Measurements from ENCODE around the gene NSUN4.

The NSUN4 gene

GRCh38 chr1:46340404-46341221, at the start of gene NSUN4:
TSS of gene NSUN4 (plus strand) at chr1:46340807. CDS start at chr1:46340827, 20 bp downstream.
- Histone ChIP-seq H3K9me3 (no peaks in the 10 kb centered on the region), H3K4me3 (ENCODE audit: low read depth in 1 of 2, low read length in 1 of 2) (peak within 1 kb of the TSS; percentile 91)

DNA sequence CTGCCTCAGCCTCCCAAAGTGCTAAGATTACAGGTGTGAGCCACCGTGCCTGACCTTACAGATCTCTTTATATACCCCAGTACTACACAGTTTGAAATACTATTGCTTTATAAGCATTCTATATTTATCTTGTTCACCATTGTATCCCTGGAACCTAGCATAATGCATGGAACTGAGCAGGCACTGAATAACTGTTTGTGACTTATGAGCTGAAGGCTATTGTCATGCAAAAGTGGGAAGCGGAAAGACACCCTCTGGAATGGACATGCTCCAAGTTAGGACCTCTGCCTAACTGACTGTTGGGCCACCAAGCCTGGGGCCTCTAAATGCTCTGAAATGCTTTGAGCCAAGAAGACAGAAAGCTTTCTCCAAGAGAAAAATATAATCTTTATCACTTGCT, 45.3 kb upstream of the NSUN4 start:
- TF ChIP-seq, protein P1, sequence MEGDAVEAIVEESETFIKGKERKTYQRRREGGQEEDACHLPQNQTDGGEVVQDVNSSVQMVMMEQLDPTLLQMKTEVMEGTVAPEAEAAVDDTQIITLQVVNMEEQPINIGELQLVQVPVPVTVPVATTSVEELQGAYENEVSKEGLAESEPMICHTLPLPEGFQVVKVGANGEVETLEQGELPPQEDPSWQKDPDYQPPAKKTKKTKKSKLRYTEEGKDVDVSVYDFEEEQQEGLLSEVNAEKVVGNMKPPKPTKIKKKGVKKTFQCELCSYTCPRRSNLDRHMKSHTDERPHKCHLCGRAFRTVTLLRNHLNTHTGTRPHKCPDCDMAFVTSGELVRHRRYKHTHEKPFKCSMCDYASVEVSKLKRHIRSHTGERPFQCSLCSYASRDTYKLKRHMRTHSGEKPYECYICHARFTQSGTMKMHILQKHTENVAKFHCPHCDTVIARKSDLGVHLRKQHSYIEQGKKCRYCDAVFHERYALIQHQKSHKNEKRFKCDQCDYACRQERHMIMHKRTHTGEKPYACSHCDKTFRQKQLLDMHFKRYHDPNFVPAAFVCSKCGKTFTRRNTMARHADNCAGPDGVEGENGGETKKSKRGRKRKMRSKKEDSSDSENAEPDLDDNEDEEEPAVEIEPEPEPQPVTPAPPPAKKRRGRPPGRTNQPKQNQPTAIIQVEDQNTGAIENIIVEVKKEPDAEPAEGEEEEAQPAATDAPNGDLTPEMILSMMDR (IDR thresholded peaks at IDR 0.05): no peak
- peaks cover 0 to 3% of the 10 kb centered on the region in 2 experiments for H3K4me1 ChIP-seq (ENCODE audit: control insufficient read depth in 1 of 2, insufficient read depth in 1 of 2, low read depth in 1 of 2, low read length in 1 of 2)
- H3K4me3 ChIP-seq (ENCODE audit: low read depth in 1 of 2, low read length in 1 of 2): no peak overlapping the region
- H3K9me3 ChIP-seq: no peaks in the 10 kb centered on the region
- no peak overlapping the region for H3K27ac ChIP-seq
- H3K36me3 ChIP-seq: peaks cover 37% of the 10 kb centered on the region
- H3K27me3 ChIP-seq: no peaks in the 10 kb centered on the region

More at GRCh38 chr1:46340404-46341221, at the start of gene NSUN4:
- Histone ChIP-seq H3K27me3 (no peaks in the 10 kb centered on the region), H3K4me1 (ENCODE audit: control insufficient read depth in 1 of 2, insufficient read depth in 1 of 2, low read depth in 1 of 2, low read length in 1 of 2) (peaks cover 10 to 17% of the 10 kb centered on the region in 2 experiments), H3K27ac (peak within 1 kb of the TSS; percentile 92), H3K36me3 (no peaks in the 10 kb centered on the region)
- TF ChIP-seq, protein P1 (IDR thresholded peaks at IDR 0.05): peak; percentile 79

GRCh38 chr1:46298387-46298786, 42.2 kb upstream of the NSUN4 start:
- TF ChIP-seq, protein P1 (IDR thresholded peaks at IDR 0.05): no peak
- no peak overlapping the region for H3K27ac ChIP-seq
- peaks cover 37% of the 10 kb centered on the region for H3K36me3 ChIP-seq
- no peaks in the 10 kb centered on the region for H3K27me3 ChIP-seq
- no peaks in the 10 kb centered on the region for H3K9me3 ChIP-seq
- H3K4me1 ChIP-seq (ENCODE audit: control insufficient read depth in 1 of 2, insufficient read depth in 1 of 2, low read depth in 1 of 2, low read length in 1 of 2): peaks cover 25 to 26% of the 10 kb centered on the region in 2 experiments
- H3K4me3 ChIP-seq (ENCODE audit: low read depth in 1 of 2, low read length in 1 of 2): no peak overlapping the region

DNA sequence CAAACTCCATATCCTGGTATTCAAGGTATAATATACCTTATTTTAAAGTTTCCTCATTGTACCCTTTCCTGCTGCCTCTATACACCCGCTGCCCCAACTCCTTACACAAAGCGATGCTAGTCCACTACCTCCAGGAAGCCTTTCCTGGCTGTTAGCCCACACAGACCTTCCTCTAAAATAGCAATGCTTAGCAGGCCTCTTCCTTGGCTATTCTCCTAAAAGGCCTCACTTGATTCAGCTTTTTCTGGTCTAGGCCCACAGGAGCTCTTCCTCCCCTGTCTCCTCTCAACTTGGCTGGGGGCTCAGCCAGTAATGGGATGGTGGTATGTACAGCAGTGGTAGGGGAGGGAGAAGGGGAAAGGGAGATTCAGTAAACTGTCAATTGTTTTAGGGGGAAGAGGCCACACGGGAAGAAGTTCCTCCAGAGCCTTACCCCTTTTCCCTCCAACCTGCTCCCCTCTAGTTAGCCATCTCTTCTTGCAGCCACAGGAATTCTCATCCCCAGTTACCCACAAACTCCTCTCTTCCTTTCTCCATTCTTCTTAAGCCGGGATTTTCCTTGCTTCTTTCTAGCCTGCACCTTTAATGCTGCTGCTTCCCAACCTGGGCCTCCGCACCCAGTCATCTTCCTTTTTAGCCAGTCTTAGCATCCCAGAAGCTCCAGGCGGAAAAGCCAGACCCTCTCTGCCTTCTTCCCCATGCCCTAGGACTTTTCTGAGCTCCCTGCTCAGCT, 39.8 kb upstream of the NSUN4 start:
- TF ChIP-seq, protein P1 (IDR thresholded peaks at IDR 0.05): no peak
- Histone ChIP-seq H3K4me1 (ENCODE audit: control insufficient read depth in 1 of 2, insufficient read depth in 1 of 2, low read depth in 1 of 2, low read length in 1 of 2) (peaks cover 39% of the 10 kb centered on the region in 2 experiments), H3K9me3 (no peaks in the 10 kb centered on the region), H3K36me3 (peaks cover 20% of the 10 kb centered on the region), H3K27me3 (no peaks in the 10 kb centered on the region), H3K27ac (peak overlapping the region; percentile 91), H3K4me3 (ENCODE audit: low read depth in 1 of 2, low read length in 1 of 2) (peak overlapping the region; percentile 82 to 91)

DNA sequence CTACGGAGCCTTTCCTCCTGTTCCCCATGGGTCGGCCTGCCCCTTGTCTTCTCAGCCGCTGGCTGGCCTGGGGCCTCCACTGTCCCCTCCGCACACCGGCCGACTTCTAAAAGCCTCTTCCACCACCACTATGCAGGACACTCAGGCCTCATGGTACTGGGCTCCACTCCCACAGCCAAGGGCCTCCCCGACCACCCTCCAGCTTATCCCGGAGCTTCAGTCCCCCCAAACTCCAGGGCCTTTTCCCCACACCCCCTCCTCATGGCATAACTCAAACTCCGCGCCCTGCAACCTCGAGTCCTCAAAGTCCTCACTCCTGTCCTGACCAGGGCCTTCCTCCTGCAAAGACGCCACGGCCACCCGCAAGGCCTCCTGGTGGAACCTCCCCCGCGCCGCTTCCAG, 39.2 kb upstream of the NSUN4 start:
- H3K4me1 ChIP-seq (ENCODE audit: control insufficient read depth in 1 of 2, insufficient read depth in 1 of 2, low read depth in 1 of 2, low read length in 1 of 2): peaks cover 39% of the 10 kb centered on the region in 2 experiments
- H3K4me3 ChIP-seq (ENCODE audit: low read depth in 1 of 2, low read length in 1 of 2): peak overlapping the region; percentile 82 to 91
- peaks cover 15% of the 10 kb centered on the region for H3K36me3 ChIP-seq
- no peaks in the 10 kb centered on the region for H3K9me3 ChIP-seq
- TF ChIP-seq, protein P1 (IDR thresholded peaks at IDR 0.05): no peak
- no peaks in the 10 kb centered on the region for H3K27me3 ChIP-seq
- H3K27ac ChIP-seq: peak overlapping the region; percentile 91
